Spleen (tissue), 11 donors: ENCODE results near the gene PARVG. TPM values are rescaled to one million over a fixed set of nuclear protein-coding genes. Genes with fewer than 3 reads are reported as not detected.

Experiments
- DNase-seq: peaks from one replicate; pipeline ENCODE4 v3.0.0-alpha.2; 2020
- H3K27ac ChIP-seq, 8 donors: fragments of 200-600 bp; sonication (generic) in 7 of 8; 1 replicate in 4 of 8; 2 replicates in 4 of 8; pipeline versions ENCODE4 v1.5.0 to v1.8.0; 2016 to 2021; ENCODE audit warnings: inconsistent platforms in 4 of 8, mild to moderate bottlenecking in 4 of 8, moderate library complexity in 1 of 8
- H3K27me3 ChIP-seq, 7 donors: fragments of 200-600 bp; sonication (generic) in 6 of 7; replicated peaks in 1 of 7; 1 replicate in 4 of 7; 2 replicates in 3 of 7; pipeline versions ENCODE4 v1.5.0 to v1.8.0; 2016 to 2021; ENCODE audit warnings: inconsistent platforms in 3 of 7, mild to moderate bottlenecking in 1 of 7
- H3K36me3 ChIP-seq, 6 donors: fragments of 200-600 bp; sonication (generic) in 5 of 6; 1 replicate in 4 of 6; 2 replicates in 2 of 6; pipeline versions ENCODE4 v1.5.0 to v1.8.0; 2016 to 2021; ENCODE audit warnings: inconsistent platforms in 2 of 6
- H3K4me1 ChIP-seq, 6 donors: fragments of 200-600 bp; sonication (generic) in 5 of 6; 1 replicate in 3 of 6; 2 replicates in 3 of 6; pipeline versions ENCODE4 v1.5.0 to v1.8.0; 2016 to 2021; ENCODE audit warnings: inconsistent platforms in 3 of 6
- H3K4me3 ChIP-seq, 8 donors: fragments of 200-600 bp; sonication (generic) in 7 of 8; 1 replicate in 4 of 8; 2 replicates in 4 of 8; pipeline versions ENCODE4 v1.5.0 to v1.8.0; 2016 to 2021; ENCODE audit warnings: inconsistent platforms in 4 of 8, mild to moderate bottlenecking in 4 of 8, moderate library complexity in 2 of 8
- H3K9me3 ChIP-seq, 8 donors: fragments of 200-600 bp; sonication (generic) in 7 of 8; 1 replicate in 4 of 8; 2 replicates in 4 of 8; pipeline versions ENCODE4 v1.5.0 to v1.8.0; 2016 to 2021; ENCODE audit warnings: inconsistent platforms in 4 of 8
- POLR2A ChIP-seq, 3 donors: fragments of 450-650 bp; IDR thresholded peaks; one replicate each; pipeline ENCODE4 v1.5.1; 2017; ENCODE audit warnings: antibody characterized with exemption in 3 of 3, mild to moderate bottlenecking in 1 of 3
- POLR2AphosphoS5 ChIP-seq, 3 donors: sonication (generic); formaldehyde crosslinking; IDR thresholded peaks; one replicate each; pipeline ENCODE4 v1.5.1; 2017; ENCODE audit warnings: antibody characterized with exemption in 3 of 3
- WGBS, 5 donors: extraction: QIAGEN DNeasy Blood & Tissue Kit in 3 of 5; methylation state at CpG; one replicate each; pipeline versions ENCODE4 v1.1.5 to v1.1.7; 2013 to 2018; 5-methylcytosine and 5-hydroxymethylcytosine counted together
- intact Hi-C: fragments of 100-400 bp; cut with DNase I; formaldehyde crosslinking; loops from one replicate; pipeline ENCODE4 v1.15.0; 2023; ENCODE audit warnings: low total_unique reads
- polyA plus RNA-seq, 3 donors: library from polyadenylated mRNA; stranded (reverse); fragments of 200-250 nt; gene quantifications; one replicate each; pipeline ENCODE4 v1.2.1, GENCODE V29; 2013
- total RNA-seq, 7 donors: library from RNA; depleted of rRNA in 3 of 7; stranded (reverse); fragments of >200 nt in 3 of 7; fragmentation: NEBNext Ultra II Directional in 4 of 7; extraction: Animal tissue kit (Norgen Biotek cat#: 25700) in 4 of 7; gene quantifications; one replicate each; pipeline versions ENCODE4 v1.1.0 to v1.2.1, GENCODE V29; 2016 to 2021
- TF ChIP-seq, protein P1 (sequence below), 11 experiments: fragments of 200-600 bp in 7 of 11; fragments of 450-650 bp in 4 of 11; sonication (generic) in 4 of 11; IDR thresholded peaks in 8 of 11; conservative IDR thresholded peaks in 3 of 11; 1 replicate in 7 of 11; 2 replicates in 4 of 11; pipeline versions ENCODE4 v1.4.0 to v1.8.0; 2016 to 2021; ENCODE audit warnings: antibody characterized with exemption in 11 of 11, inconsistent platforms in 4 of 11, mild to moderate bottlenecking in 1 of 11
- donor health status: healthy with polysubstance abuse.
- donor health status: DM: no; HTN: no; CAD: no; lungs with moderate emphysema.
- donor health status: DM: no; HTN: no; CAD: no.
- donor health status: Bipolar disorder and iron deficiency.
- donor health status: healthy.
- donor health status: DM: no; HTN: no; CAD: no.
- donor health status: DM: yes; HTN: yes; CAD: no.

The PARVG gene
- total and polyA plus RNA-seq, 10 donors, result 118 to 226 (median 159) TPM

DNA sequence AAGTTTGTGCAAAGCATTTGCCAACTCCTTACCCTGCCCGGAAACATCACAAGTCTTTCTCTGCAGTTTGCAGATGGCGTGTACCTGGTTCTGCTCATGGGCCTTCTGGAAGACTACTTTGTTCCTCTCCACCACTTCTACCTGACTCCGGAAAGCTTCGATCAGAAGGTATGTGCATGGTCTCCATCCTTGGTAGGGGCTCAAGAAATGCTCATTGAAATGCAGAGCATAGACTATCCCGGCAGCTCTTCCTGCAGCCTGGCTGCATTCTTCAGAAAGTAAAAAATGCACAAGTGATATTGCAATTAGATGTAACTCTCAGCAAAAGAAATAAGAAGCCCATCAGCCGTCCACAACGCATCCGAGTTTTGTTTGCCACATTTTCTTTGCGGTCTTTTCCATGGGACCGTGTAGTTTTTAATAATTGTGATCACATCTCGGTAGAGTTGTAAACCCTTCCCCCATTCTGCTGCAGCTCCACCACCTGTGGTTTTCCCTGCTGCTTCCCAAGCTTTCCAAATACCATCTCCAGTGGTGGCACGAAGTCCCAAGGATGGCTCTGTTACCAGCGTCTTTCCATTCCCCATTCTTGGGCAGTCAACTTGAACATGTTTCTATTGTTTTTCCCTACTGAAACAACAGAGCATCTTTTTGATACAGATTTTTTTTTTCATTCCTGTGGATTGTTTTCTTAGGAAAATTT is 22.7 kb upstream of the PARVG start:
- intact Hi-C loops, result no loop called here
- Histone ChIP-seq H3K27ac (no peak overlapping the region), H3K4me1 (peaks cover 0 to 22% (median 13%) of the 10 kb centered on the region in 6 donors), H3K4me3 (no peak overlapping the region), H3K9me3 (no peaks in the 10 kb centered on the region), H3K36me3 (peaks cover 0 to 87% (median 22%) of the 10 kb centered on the region in 6 donors), H3K27me3 (no peaks in the 10 kb centered on the region)
- TF ChIP-seq, protein P1, sequence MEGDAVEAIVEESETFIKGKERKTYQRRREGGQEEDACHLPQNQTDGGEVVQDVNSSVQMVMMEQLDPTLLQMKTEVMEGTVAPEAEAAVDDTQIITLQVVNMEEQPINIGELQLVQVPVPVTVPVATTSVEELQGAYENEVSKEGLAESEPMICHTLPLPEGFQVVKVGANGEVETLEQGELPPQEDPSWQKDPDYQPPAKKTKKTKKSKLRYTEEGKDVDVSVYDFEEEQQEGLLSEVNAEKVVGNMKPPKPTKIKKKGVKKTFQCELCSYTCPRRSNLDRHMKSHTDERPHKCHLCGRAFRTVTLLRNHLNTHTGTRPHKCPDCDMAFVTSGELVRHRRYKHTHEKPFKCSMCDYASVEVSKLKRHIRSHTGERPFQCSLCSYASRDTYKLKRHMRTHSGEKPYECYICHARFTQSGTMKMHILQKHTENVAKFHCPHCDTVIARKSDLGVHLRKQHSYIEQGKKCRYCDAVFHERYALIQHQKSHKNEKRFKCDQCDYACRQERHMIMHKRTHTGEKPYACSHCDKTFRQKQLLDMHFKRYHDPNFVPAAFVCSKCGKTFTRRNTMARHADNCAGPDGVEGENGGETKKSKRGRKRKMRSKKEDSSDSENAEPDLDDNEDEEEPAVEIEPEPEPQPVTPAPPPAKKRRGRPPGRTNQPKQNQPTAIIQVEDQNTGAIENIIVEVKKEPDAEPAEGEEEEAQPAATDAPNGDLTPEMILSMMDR (IDR thresholded peaks at IDR 0.05 in 8 of 11, conservative IDR thresholded peaks at IDR 0.05 in 3 of 11), result no peak
- TF ChIP-seq POLR2A (IDR thresholded peaks at IDR 0.05) (no peak), POLR2AphosphoS5 (IDR thresholded peaks at IDR 0.05) (no peak)
- DNase-seq, result no peak
- 94 to 98% (median 96%) methylated on average over 13 of the region's 13 CpGs for WGBS, 5 donors

DNA sequence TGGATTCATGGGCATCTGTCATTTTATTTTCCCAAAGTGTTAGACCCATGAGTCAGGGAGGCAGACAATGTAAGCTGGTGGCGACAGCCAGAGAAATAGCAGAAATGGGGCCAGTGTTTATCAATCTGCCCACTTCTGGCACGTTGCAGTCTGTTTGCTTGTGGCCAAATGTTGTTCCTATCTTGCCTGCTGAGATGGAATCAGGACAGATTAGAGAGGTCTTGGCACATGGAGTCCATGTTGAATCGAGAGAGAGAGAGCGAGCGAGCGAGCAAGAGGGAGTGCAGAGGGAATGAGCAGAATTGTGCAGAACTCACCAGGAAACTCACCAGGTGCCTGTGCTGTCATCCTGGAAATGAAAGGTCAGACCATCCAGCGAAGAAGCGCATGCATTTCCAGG is 21.9 kb upstream of the PARVG start:
- 77 to 90% (median 89%) methylated on average over 8 of the region's 8 CpGs for WGBS, 5 donors
- DNase-seq, result peak; percentile 17
- Histone ChIP-seq H3K4me3 (no peak overlapping the region), H3K36me3 (peaks cover 0 to 87% (median 25%) of the 10 kb centered on the region in 6 donors), H3K27me3 (no peaks in the 10 kb centered on the region), H3K27ac (no peak overlapping the region), H3K4me1 (peaks cover 0 to 22% (median 13%) of the 10 kb centered on the region in 6 donors), H3K9me3 (no peaks in the 10 kb centered on the region)
- intact Hi-C loops, result no loop called here
- TF ChIP-seq POLR2A (IDR thresholded peaks at IDR 0.05), result no peak
- TF ChIP-seq, protein P1 (IDR thresholded peaks at IDR 0.05 in 8 of 11, conservative IDR thresholded peaks at IDR 0.05 in 3 of 11), result no peak
- TF ChIP-seq POLR2AphosphoS5 (IDR thresholded peaks at IDR 0.05), result no peak

DNA sequence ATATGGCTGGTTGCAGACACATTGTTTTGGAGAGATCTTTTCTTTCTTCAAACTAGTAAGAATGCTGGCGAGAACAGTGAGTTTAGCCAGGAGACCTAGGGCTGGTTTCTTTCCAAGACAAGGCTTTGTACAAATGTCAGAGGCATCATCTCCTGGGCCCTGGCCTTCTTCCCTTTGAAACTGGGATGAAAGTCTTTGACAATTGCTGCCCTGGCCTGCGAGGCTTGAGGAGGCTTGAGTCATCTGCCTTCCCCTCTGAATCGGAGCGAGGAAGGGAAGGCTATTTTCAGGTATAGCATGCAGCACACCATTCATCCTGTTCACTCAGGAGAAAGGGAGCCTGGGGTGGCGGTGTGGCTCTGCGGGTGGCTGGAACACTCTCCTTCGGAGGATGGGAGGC is 21.5 kb upstream of the PARVG start:
- WGBS, 5 donors, result 87 to 96% (median 91%) methylated on average over 7 of the region's 7 CpGs
- peak; percentile 20 for DNase-seq
- intact Hi-C loops, result no loop called here
- peaks cover 0 to 22% (median 13%) of the 10 kb centered on the region in 6 donors for H3K4me1 ChIP-seq
- H3K4me3 ChIP-seq, result no peak overlapping the region
- H3K27me3 ChIP-seq, result no peaks in the 10 kb centered on the region
- TF ChIP-seq POLR2AphosphoS5 (IDR thresholded peaks at IDR 0.05) (no peak), POLR2A (IDR thresholded peaks at IDR 0.05) (no peak)
- TF ChIP-seq, protein P1 (IDR thresholded peaks at IDR 0.05 in 8 of 11, conservative IDR thresholded peaks at IDR 0.05 in 3 of 11), result no peak
- H3K36me3 ChIP-seq, result peaks cover 0 to 89% (median 25%) of the 10 kb centered on the region in 6 donors
- no peaks in the 10 kb centered on the region for H3K9me3 ChIP-seq
- H3K27ac ChIP-seq, result no peak overlapping the region

GRCh38 chr22:44159811-44160210 is 20.9 kb upstream of the PARVG start:
- H3K4me3 ChIP-seq, result no peak overlapping the region
- H3K36me3 ChIP-seq, result peaks cover 0 to 95% (median 25%) of the 10 kb centered on the region in 6 donors
- intact Hi-C loops, result no loop called here
- no peaks in the 10 kb centered on the region for H3K9me3 ChIP-seq
- H3K27ac ChIP-seq, result no peak overlapping the region
- TF ChIP-seq POLR2A (IDR thresholded peaks at IDR 0.05) (no peak), POLR2AphosphoS5 (IDR thresholded peaks at IDR 0.05) (no peak)
- TF ChIP-seq, protein P1 (IDR thresholded peaks at IDR 0.05 in 8 of 11, conservative IDR thresholded peaks at IDR 0.05 in 3 of 11), result no peak
- no peak for DNase-seq
- WGBS, 5 donors, result 80 to 88% (median 86%) methylated on average over 7 of the region's 7 CpGs
- no peaks in the 10 kb centered on the region for H3K27me3 ChIP-seq
- H3K4me1 ChIP-seq, result peaks cover 0 to 22% (median 13%) of the 10 kb centered on the region in 6 donors
